ENCODE data around the gene TMED6. TPM values are rescaled to one million over a fixed set of nuclear protein-coding genes. Genes with fewer than 3 reads are reported as not detected.

Gene TMED6
- total and polyA plus RNA-seq, 2 experiments from 2014 or later: 0.29 TPM; not detected in 1

DNA sequence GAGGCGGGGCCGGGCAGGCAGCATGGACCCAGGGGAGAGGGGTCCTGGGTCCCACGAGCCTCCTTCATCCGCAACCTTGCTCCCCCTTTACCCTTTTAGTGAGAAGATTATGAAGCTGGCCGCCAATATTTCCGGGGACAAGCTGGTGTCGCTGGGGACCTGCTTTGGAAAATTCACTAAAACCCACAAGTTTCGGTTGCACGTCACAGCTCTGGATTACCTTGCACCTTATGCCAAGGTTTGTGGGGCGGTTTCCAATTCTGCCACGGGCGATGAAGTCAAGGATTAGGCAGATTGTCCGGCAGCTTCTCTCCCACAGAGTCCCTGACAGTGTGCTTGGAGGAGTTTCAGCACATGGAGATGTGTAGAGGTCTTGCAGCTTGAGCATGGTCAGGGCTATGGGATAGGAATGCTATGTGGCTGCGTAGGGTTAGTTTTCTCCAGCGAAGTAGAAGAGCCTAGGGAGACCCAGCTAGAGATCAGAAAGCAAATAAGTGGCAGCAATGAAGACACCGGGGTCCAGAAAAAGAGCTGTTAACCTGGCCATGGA is 11.4 kb downstream of the TMED6 start (continued):
- TF ChIP-seq, protein P1, sequence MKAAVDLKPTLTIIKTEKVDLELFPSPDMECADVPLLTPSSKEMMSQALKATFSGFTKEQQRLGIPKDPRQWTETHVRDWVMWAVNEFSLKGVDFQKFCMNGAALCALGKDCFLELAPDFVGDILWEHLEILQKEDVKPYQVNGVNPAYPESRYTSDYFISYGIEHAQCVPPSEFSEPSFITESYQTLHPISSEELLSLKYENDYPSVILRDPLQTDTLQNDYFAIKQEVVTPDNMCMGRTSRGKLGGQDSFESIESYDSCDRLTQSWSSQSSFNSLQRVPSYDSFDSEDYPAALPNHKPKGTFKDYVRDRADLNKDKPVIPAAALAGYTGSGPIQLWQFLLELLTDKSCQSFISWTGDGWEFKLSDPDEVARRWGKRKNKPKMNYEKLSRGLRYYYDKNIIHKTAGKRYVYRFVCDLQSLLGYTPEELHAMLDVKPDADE (IDR thresholded peaks at IDR 0.05): no peak
- TF ChIP-seq ZNF114 (CRISPR knock-in tag; IDR thresholded peaks at IDR 0.05): no peak
- TF ChIP-seq REST (IDR thresholded peaks at IDR 0.05; ENCODE audit: unreplicated experiment): no peak
- TF ChIP-seq EZH2 (IDR thresholded peaks at IDR 0.05; ENCODE audit: low read depth, unreplicated experiment): no peak
- no peak for TF ChIP-seq ZNF331 (CRISPR knock-in tag; IDR thresholded peaks at IDR 0.05; ENCODE audit: low read depth)

DNA sequence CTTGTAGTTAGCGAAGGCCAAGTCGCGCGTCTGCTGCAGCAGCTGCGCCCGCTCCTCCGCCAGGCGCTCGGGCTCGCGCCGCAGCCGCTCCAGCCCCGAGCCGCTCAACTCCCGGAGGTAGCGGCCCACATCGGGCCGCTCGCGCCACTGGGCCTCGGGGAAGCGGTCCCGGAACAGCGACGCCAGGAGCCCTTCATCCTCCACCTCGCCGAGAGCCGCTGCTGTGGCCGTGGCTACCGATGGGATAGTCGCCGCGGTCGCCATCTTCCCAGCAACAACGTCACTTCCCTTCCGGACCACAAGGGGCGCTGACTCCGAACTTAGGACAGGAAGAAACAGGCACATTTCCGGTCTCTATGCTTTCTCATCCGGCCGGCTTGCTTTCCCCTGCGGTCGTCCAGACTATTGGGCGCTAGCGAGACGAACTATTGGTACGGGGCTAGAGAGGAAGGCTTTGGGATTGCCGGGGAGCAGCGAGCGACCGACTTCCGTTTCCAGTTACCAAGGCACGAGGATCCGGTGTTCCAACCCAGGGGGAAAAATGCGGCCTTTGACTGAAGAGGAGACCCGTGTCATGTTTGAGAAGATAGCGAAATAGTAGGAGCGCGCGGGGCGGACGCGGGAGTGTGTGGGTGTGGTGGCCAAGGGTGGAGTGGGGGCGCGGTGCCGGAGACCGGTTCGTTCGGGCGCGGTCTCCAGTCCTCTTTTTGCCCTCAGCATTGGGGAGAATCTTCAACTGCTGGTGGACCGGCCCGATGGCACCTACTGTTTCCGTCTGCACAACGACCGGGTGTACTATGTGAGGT is 12.1 kb downstream of the TMED6 start, which contains the start of the genes COG8 and NIP7:
COG8 (minus strand) TSS at position 276 of the 806 bp plus-strand sequence; CDS start at position 264, 12 bp downstream.
NIP7 (plus strand) TSS at position 484 of the 806 bp plus-strand sequence; CDS start at position 542, 58 bp downstream.
- Histone ChIP-seq H3K4me1 (ENCODE audit: insufficient read depth) (peaks cover 15% of the 10 kb centered on the region; the same call in 1 of the 2 replicates), H3K79me2 (replicated peaks; ENCODE audit: insufficient read depth) (peaks cover 52% of the 10 kb centered on the region), H3F3A (replicated peaks; ENCODE audit: low read depth) (peaks cover 32% of the 10 kb centered on the region; the same call in 1 of the 2 replicates), H3K4me2 (peak within 1 kb of the TSS; percentile 100), H2AFZ (peak within 1 kb of the TSS; percentile 73), H3K4me3 (peak within 1 kb of the TSS; percentile 99), H3K27me3 (ENCODE audit: insufficient read depth) (no peaks in the 10 kb centered on the region), H3K36me3 (ENCODE audit: insufficient read depth) (peaks cover 44% of the 10 kb centered on the region), H3K27ac (ENCODE audit: low read depth) (peak within 1 kb of the TSS; percentile 92), H3K9me2 (ENCODE audit: insufficient read depth) (no peaks in the 10 kb centered on the region), H4K20me1 (replicated peaks; ENCODE audit: insufficient read depth) (0 out of 2 replicates have a peak, but pooled peaks cover 11% of the 10 kb centered on the region)
- Mint-ChIP-seq H3K4me3 (peak within 1 kb of the TSS; percentile 99), H3K27ac (peak within 1 kb of the TSS; percentile 99), H3K4me1 (peaks cover 22% of the 10 kb centered on the region), H3K36me3 (ENCODE audit: low read depth) (peaks cover 81% of the 10 kb centered on the region), H3K27me3 (ENCODE audit: insufficient read depth, low read depth, poor library complexity) (peaks cover 17% of the 10 kb centered on the region), H3K9me3 (no peaks in the 10 kb centered on the region; the same call in 2 of the 3 replicates)
- peak; percentile 100 for DNase-seq (ENCODE audit: low spot score)
- peak; percentile 98 for ATAC-seq
- TF ChIP-seq ZNF114 (CRISPR knock-in tag; IDR thresholded peaks at IDR 0.05) (no peak), CREB1 (CRISPR knock-in tag; IDR thresholded peaks at IDR 0.05; ENCODE audit: low read depth) (peak; percentile 88), POLR2AphosphoS5 (IDR thresholded peaks at IDR 0.05; ENCODE audit: low read depth) (peak; percentile 94), ZNF462 (CRISPR knock-in tag; IDR thresholded peaks at IDR 0.05) (no peak), ZNF331 (CRISPR knock-in tag; IDR thresholded peaks at IDR 0.05; ENCODE audit: low read depth) (no peak), STAT1 (IDR thresholded peaks at IDR 0.05; ENCODE audit: unreplicated experiment) (no peak)
- TF ChIP-seq, protein P2, sequence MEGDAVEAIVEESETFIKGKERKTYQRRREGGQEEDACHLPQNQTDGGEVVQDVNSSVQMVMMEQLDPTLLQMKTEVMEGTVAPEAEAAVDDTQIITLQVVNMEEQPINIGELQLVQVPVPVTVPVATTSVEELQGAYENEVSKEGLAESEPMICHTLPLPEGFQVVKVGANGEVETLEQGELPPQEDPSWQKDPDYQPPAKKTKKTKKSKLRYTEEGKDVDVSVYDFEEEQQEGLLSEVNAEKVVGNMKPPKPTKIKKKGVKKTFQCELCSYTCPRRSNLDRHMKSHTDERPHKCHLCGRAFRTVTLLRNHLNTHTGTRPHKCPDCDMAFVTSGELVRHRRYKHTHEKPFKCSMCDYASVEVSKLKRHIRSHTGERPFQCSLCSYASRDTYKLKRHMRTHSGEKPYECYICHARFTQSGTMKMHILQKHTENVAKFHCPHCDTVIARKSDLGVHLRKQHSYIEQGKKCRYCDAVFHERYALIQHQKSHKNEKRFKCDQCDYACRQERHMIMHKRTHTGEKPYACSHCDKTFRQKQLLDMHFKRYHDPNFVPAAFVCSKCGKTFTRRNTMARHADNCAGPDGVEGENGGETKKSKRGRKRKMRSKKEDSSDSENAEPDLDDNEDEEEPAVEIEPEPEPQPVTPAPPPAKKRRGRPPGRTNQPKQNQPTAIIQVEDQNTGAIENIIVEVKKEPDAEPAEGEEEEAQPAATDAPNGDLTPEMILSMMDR (conservative IDR thresholded peaks at IDR 0.05; ENCODE audit: low read depth in 2 of 2): peak; percentile 63 to 75

Measured in GM23338 (cell line).